Urinary bladder (tissue), 4 donors: Measurements from ENCODE around the gene CFAP20DC. TPM values are rescaled to one million over a fixed set of nuclear protein-coding genes. Genes with fewer than 3 reads are reported as not detected.

Experiments used
- DNase-seq: peaks from one replicate; pipeline ENCODE4 v3.0.0-alpha.2; 2015; ENCODE audit errors: extremely low spot score
- H3K27ac ChIP-seq: one replicate; pipeline ENCODE4 v1.5.1; 2013; ENCODE audit warnings: low read depth, mild to moderate bottlenecking, moderate library complexity
- H3K36me3 ChIP-seq: one replicate; pipeline ENCODE4 v1.6.1; 2013; ENCODE audit warnings: mild to moderate bottlenecking, moderate library complexity; ENCODE audit not compliant: insufficient read depth
- H3K4me1 ChIP-seq: one replicate; pipeline ENCODE4 v1.6.1; 2013; ENCODE audit warnings: mild to moderate bottlenecking, moderate library complexity; ENCODE audit not compliant: insufficient read depth
- H3K4me3 ChIP-seq: one replicate; pipeline ENCODE4 v1.5.1; 2013; ENCODE audit warnings: low read depth, low read length
- WGBS: extraction: QIAGEN DNeasy Blood & Tissue Kit; methylation state at CpG from one replicate; pipeline ENCODE4 v1.1.7; 2013; 5-methylcytosine and 5-hydroxymethylcytosine counted together
- polyA plus RNA-seq: library from polyadenylated mRNA; stranded (reverse); fragments of 200-250 nt; gene quantifications from one replicate; pipeline ENCODE4 v1.2.3, GENCODE V29; 2013
- total RNA-seq: library from RNA; depleted of rRNA; stranded (reverse); fragments of >200 nt; gene quantifications from one replicate; pipeline ENCODE4 v1.2.3, GENCODE V29; 2014
- donor health status: healthy with polysubstance abuse.
- donor health status: healthy.

CFAP20DC gene
- total and polyA plus RNA-seq, 2 donors: 0.39 to 4.3 TPM

DNA sequence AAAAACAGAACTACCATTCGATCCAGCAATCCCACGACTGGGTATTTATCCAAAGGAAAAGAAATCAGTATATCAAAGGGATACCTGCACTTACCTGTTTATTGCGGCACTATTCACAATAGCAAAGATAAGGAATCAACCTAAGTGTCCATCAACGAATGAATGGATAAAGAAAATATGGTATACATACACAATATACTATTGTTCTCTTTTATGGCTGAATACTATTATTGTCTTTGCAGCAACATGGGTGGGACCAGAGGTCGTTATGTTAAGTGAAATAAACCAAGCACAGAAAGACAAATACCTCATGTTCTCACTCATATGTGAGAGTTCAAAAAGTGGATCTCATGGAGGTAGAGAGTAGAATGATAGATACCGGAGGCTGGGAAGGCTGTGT lies 264.9 kb downstream of the CFAP20DC start:
- no peak for DNase-seq
- WGBS: 80% methylated on average over 6 of the region's 6 CpGs
- no peak overlapping the region for H3K4me3 ChIP-seq
- no peak overlapping the region for H3K27ac ChIP-seq
- H3K36me3 ChIP-seq: no peaks in the 10 kb centered on the region
- no peaks in the 10 kb centered on the region for H3K4me1 ChIP-seq

DNA sequence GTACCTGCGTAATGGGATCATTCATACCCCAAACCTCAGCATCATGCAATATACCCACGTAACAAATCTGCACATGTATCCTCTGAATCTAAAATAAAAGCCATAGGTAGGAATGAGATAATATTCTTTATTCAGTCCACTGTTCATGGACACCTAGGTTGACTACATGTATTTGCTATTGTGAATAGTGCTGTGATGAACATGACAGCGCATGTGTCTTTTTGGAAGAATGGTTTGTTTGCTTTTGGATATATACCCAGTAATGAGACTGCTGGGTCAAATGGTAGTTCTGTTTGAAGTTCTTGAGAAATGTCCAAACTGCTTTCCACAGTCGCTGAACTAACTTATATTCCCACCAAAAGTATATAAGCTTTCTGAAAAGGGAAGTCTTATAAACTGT lies 265.4 kb downstream of the CFAP20DC start:
- DNase-seq: no peak
- H3K27ac ChIP-seq: no peak overlapping the region
- H3K4me3 ChIP-seq: no peak overlapping the region
- no peaks in the 10 kb centered on the region for H3K36me3 ChIP-seq
- 93% methylated on average over 4 of the region's 4 CpGs for WGBS
- no peaks in the 10 kb centered on the region for H3K4me1 ChIP-seq

DNA sequence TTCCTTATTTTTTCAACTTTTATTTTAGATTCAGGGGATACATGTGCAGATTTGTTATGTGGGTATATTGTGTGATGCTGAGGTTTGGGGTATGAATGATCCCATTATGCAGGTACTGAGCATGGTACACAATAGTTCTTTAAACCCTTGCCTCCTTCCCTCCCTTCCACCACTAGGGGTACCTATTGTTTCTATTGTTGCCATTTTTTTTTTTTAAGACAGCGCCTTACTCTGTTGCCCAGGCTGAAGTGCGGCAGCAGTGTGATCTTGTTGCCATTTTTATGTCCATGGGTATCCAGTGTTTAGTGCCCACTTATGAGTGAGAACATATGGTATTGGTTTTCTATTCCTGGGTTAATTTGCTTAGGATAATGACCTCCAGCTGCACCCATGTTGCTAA lies 266.0 kb downstream of the CFAP20DC start:
- WGBS: 97% methylated on average over 2 of the region's 2 CpGs
- no peak for DNase-seq
- no peak overlapping the region for H3K27ac ChIP-seq
- H3K4me3 ChIP-seq: no peak overlapping the region
- no peaks in the 10 kb centered on the region for H3K36me3 ChIP-seq
- H3K4me1 ChIP-seq: no peaks in the 10 kb centered on the region

DNA sequence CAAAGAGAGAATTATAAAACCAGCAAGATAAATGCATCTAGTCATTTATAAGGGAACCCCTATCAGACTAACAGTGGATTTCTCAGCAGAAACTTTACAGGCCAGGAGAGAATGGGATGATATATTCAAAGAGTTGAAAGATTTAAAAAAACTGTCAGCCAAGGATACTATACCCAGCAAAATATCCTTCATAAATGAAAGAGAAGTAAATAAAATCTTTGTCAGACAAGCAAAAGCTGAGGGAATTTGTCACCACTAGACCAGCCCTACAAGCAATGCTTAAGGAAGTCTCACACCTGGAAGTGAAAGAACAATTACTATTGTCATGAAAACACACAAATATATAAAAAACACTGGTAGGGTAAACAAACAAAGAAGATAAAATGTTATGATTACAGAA lies 269.9 kb downstream of the CFAP20DC start:
- no peak for DNase-seq
- H3K36me3 ChIP-seq: no peaks in the 10 kb centered on the region
- H3K27ac ChIP-seq: no peak overlapping the region
- H3K4me1 ChIP-seq: no peaks in the 10 kb centered on the region
- H3K4me3 ChIP-seq: no peak overlapping the region

DNA sequence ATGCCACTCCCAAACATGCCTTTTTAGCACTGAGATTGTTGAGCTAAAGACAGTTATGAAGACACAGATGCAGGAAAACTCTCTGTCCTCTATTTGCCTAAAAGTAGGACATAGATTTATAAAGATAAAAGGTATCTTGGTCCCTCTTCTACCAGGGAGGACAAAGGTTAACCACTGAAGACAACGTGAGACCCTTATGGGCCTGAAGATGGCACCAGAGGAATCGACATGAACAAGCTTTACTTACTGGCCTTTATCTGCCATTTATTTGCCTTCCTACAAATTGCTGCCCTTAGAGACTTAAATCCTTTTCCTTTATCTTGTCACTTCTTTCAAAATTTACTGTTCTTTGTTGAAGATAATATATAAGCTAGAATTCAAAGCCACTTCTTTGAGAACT lies 273.6 kb downstream of the CFAP20DC start:
- DNase-seq: no peak
- Histone ChIP-seq H3K4me1 (no peaks in the 10 kb centered on the region), H3K36me3 (no peaks in the 10 kb centered on the region), H3K27ac (no peak overlapping the region), H3K4me3 (no peak overlapping the region)
- 59% methylated on average over 2 of the region's 2 CpGs for WGBS

DNA sequence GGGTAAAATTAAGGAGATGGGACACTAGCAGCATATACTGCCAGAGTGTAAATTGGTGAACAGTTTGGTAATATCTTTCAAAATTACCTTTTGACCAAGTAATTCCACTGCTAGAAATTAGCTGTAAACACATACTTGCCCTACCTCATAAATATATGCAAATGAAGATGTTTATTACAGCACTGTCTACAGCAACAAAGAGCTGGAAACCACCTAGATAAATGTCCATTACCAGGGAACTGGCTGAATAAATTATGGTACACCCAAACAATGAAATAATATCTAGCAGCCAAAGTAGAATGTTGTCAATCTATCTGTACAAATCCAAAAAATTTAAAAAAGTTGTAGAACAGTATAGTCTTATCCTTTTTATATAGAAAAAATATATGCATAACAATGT lies 277.4 kb downstream of the CFAP20DC start:
- DNase-seq: no peak
- Histone ChIP-seq H3K4me3 (no peak overlapping the region), H3K4me1 (no peaks in the 10 kb centered on the region), H3K27ac (no peak overlapping the region), H3K36me3 (no peaks in the 10 kb centered on the region)

DNA sequence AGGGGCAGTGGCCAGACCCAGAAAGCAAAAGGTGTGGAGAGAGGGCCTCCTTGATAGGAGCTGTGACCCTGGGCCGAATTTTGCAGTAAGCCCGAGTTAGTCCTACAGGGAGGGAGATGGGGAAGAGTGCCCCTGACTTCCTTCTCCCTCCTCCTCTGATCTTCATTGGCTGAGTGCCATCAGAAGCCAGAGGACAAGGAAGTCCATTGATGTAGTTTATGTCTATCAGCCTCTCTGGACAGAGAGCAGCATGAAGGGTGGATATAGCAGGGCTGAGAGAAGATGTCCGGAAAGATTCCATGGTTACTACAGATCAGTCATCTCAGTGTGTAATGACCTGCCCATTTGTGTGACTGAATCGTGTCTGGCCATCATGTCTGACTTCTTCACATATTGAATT lies 280.8 kb downstream of the CFAP20DC start:
- H3K4me1 ChIP-seq: no peaks in the 10 kb centered on the region
- H3K36me3 ChIP-seq: no peaks in the 10 kb centered on the region
- WGBS: 72% methylated on average over 4 of the region's 4 CpGs
- no peak for DNase-seq
- no peak overlapping the region for H3K4me3 ChIP-seq
- H3K27ac ChIP-seq: no peak overlapping the region

DNA sequence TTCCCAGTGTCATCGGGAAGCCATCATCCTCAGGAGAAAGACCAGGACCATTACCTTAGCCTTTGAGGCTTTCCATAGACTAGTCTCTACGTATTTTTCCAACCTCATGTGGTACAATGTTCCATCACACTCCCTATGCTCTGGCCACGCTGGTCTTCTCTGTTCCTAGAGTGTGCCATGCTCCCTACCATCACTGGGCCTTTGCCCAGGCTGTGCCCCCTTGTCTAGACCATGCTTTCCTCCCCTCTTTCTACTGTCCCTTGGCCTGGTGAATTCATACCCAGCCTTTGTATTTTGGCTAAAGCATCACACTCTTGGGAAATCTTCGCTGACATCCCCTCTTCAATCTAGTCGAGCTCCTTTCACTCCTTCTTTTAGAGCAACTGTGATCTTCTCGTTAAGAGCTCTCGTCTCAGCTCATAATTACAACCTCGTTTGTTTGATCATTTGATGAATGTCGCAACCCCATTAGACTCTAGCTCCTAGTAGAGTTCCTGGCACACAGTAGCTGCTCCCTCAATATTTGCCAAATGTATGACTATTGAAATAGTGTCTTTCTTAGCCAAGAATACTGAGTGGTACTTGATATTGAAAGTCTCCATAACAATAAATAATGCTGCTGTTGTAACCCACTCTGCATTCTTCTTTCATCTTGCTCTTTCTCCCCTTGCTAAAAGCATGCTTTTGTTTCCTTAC lies 283.1 kb downstream of the CFAP20DC start:
- Histone ChIP-seq H3K4me1 (no peaks in the 10 kb centered on the region), H3K27ac (no peak overlapping the region), H3K4me3 (no peak overlapping the region), H3K36me3 (no peaks in the 10 kb centered on the region)
- no peak for DNase-seq
- WGBS: 86% methylated on average over 9 of the region's 9 CpGs

DNA sequence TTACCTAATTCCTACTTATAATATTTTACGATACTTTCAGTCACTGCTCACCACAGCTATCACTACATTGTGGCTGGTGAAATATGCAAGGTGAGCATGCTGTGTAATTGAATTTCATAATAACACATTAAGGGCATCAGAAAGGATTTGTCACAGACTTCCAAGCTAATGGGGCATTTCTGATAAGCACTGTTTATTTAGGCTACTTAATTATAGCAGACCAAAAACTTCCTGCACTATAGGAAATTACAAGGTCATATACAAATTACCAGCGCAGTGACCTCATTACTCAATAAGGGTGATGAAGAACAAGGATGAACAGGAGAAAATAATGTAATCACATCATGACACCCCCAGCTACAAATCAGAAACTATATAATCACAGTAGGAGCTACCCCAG lies 294.7 kb downstream of the CFAP20DC start:
- H3K4me3 ChIP-seq: no peak overlapping the region
- 78% methylated on average over 2 of the region's 2 CpGs for WGBS
- H3K4me1 ChIP-seq: no peaks in the 10 kb centered on the region
- no peak for DNase-seq
- H3K27ac ChIP-seq: no peak overlapping the region
- H3K36me3 ChIP-seq: no peaks in the 10 kb centered on the region

DNA sequence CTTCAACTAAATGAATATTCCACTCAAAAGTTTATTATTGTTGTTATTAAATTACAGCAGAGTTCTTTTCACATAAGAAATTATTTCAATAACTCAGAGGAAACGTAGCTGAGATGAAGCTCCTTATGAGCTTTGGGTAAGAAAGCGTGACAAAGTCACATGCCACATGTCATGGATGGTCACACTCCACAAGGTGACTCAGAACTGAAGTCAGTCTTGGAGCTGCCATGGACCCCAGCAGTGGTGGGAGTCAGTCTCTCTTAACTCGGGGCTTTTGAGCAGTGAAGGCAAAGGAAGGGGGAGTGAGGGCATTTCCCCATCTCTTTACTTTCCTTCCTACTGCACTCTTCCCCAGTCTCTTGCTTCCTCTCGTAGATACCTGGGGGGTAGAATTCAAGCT lies 295.8 kb downstream of the CFAP20DC start:
- Histone ChIP-seq H3K4me1 (no peaks in the 10 kb centered on the region), H3K27ac (no peak overlapping the region), H3K36me3 (no peaks in the 10 kb centered on the region), H3K4me3 (no peak overlapping the region)
- WGBS: 86% methylated on average over 4 of the region's 4 CpGs
- no peak for DNase-seq

DNA sequence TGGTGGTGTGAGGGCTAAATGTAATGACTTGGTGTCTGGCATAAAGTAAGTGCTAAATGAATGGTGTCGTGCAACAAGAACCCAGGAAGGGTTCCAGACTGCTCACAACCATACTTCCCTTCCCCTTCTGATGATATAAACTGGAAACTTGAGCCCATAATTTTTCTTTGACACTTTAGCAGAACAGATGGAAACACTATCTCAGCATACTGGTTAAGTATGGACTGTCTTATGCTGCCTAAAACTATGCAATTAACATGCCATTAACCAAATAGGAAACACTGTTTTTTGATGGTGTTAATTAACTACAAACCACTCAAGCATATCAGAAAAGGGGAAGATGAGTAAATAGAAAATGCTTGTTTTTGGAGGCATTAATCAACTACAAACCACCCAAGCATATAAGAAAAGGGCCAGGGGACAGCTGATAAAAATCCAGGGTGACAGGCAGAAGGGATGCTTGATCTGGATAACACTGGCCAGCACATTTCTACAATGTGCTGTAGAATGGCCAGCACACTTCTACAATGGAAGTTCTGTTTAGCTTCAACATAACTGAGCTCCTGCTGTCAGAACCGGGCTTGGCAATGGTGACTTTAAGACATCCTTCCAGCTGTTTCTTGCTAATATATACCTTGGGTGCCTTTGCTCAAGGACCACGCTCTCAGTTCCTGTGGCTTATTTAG lies 297.8 kb downstream of the CFAP20DC start:
- Histone ChIP-seq H3K4me3 (no peak overlapping the region), H3K36me3 (no peaks in the 10 kb centered on the region), H3K27ac (no peak overlapping the region), H3K4me1 (no peaks in the 10 kb centered on the region)
- 61% methylated on average over 3 of the region's 3 CpGs for WGBS
- no peak for DNase-seq

DNA sequence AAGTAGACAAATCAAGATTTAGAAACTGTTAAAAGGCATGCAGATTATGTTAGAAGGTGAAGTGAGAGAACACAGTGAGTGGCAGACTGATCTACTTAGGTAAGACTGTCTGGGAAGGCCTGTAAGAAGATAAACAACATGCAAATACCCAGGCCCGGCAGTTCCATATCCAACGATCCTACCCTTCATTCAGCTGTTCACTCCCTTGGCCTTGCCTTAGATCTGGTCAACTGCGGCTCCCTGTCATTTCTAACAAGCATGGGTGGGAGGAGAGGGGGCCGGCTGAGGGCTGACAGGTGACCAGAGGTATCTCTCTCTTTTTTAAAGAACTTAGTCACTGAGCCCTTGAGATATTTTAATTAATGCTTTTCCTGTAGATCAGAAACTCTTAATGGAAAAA lies 298.6 kb downstream of the CFAP20DC start:
- DNase-seq: no peak
- 64% methylated on average over 4 of the region's 4 CpGs for WGBS
- Histone ChIP-seq H3K36me3 (no peaks in the 10 kb centered on the region), H3K4me1 (no peaks in the 10 kb centered on the region), H3K27ac (no peak overlapping the region), H3K4me3 (no peak overlapping the region)

DNA sequence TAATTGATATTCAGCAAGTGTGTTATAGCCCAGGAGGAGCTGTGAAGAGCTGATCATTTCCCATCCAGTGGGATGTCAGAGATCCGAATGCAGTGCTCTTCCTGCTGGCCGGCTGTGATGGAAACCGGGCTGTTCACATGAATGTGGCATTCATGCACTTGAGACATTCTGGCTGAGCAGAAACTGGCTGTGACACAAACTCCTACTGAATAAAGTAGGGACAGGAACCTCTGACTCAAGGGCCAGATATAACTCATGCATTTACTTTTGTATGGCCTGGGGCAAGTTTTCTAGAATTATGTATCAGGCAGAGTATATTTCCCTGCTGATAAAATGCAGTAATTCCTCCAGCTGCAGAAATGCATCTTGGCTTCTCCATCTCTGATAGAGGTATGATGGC lies 299.9 kb downstream of the CFAP20DC start:
- Histone ChIP-seq H3K4me1 (no peaks in the 10 kb centered on the region), H3K4me3 (no peak overlapping the region), H3K36me3 (no peaks in the 10 kb centered on the region), H3K27ac (no peak overlapping the region)
- 73% methylated on average over 3 of the region's 3 CpGs for WGBS
- no peak for DNase-seq

DNA sequence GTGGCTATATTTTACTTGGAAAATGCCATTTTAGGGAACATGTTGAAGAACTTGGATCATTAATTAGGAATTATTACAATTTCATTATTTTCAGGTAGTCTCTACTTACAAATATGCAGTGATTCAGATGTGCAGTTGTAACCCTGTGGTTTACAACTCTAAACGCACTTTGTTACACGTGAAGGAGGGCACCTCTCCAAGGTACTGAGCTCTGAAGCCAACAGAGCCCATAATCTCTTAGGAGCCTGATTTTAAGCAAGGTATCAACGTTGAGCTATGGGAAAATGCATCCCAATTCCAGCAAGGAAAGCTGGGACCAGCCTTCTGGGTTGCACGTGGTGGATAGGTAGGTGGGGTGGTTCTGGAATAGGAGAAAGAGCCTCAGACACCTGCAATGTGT lies 301.8 kb downstream of the CFAP20DC start:
- Histone ChIP-seq H3K27ac (no peak overlapping the region), H3K36me3 (no peaks in the 10 kb centered on the region), H3K4me3 (no peak overlapping the region), H3K4me1 (no peaks in the 10 kb centered on the region)
- no peak for DNase-seq
- WGBS: 26% methylated on average over 4 of the region's 4 CpGs
